ENCODE results near the gene PTPRC.

GRCh38 chr1:198601936-198602889, 36.6 kb upstream of the PTPRC start:
- TF ChIP-seq POLR2AphosphoS5 (IDR thresholded peaks at IDR 0.05; ENCODE audit: low read depth, low read length) (no peak), POLR2A (IDR thresholded peaks at IDR 0.05; ENCODE audit: low read depth, low read length) (no peak), POU2F2 (IDR thresholded peaks at IDR 0.05; ENCODE audit: low read depth, low read length) (no peak), TAF1 (IDR thresholded peaks at IDR 0.05; ENCODE audit: low read depth, low read length) (no peak), SPI1 (IDR thresholded peaks at IDR 0.05; ENCODE audit: low read depth, low read length) (peak; percentile 41)

Data from GM12891 (cell line).